ENCODE results near the gene CCDC182. TPM values are rescaled to one million over a fixed set of nuclear protein-coding genes. Genes with fewer than 3 reads are reported as not detected.
A peak's percentile ranks its signal among the peaks of the same experiment; 100 is the strongest.

CCDC182 gene
- total and polyA plus RNA-seq, 2 of the 13 experiments (the other 11 are each of a cell fraction or from before 2014, with no cell fraction given): not detected

- POLR2A ChIA-PET: interaction anchor here (0.9 kb wide), 1 partner anchor 10 kb away, joined by 3 read pairs; no protein-coding TSS in a partner anchor
- CTCF ChIA-PET (ENCODE audit: low intra/inter-chr PET ratio, low total read pairs): no interaction called here
- no peaks in the 10 kb centered on the region for H3K36me3 ChIP-seq (replicated peaks in 1 of 2; ENCODE audit: control insufficient read depth in 1 of 2, insufficient read depth in 2 of 2, low read length in 2 of 2)
- in situ Hi-C loops (cut with HindIII; ENCODE audit: extremely low pct_ligation_motif_present, low pct_unique_long_range_greater_than_20kb) (no loop called here), intact Hi-C loops (cut with micrococcal nuclease; ENCODE audit: unreplicated experiment) (no loop called here)
- H3K9me3 ChIP-seq (ENCODE audit: low read length): no peaks in the 10 kb centered on the region
- no peak overlapping the region for H3K4me3 ChIP-seq (replicated peaks in 1 of 3; ENCODE audit: insufficient read depth in 1 of 3, low read depth in 2 of 3, low read length in 3 of 3)
- WGBS (ENCODE audit: low lambda C conversion rate): 6% methylated on average over 6 of the region's 6 CpGs
- H3K79me2 ChIP-seq (ENCODE audit: insufficient read depth, low read length): no peaks in the 10 kb centered on the region
- H3K4me2 ChIP-seq (ENCODE audit: low read depth, low read length): no peak overlapping the region
- no peak overlapping the region for H3K9ac ChIP-seq (ENCODE audit: insufficient read depth, low read depth, low read length)
- no TSS peak for BruUV-seq (replicated peaks)
- H3K4me1 ChIP-seq (ENCODE audit: insufficient read depth, low read length): no peaks in the 10 kb centered on the region
- H3K27me3 ChIP-seq (ENCODE audit: control insufficient read depth in 1 of 2, insufficient read depth in 2 of 2, low read length in 2 of 2): peaks cover 0 to 27% of the 10 kb centered on the region in 2 experiments; a peak in 4 of 5 replicates
- TF ChIP-seq ZNF180 (CRISPR knock-in tag; IDR thresholded peaks at IDR 0.05; ENCODE audit: borderline replicate concordance, low read depth) (no peak), RORA (CRISPR knock-in tag; IDR thresholded peaks at IDR 0.05) (no peak)
- TF ChIP-seq, protein P1, sequence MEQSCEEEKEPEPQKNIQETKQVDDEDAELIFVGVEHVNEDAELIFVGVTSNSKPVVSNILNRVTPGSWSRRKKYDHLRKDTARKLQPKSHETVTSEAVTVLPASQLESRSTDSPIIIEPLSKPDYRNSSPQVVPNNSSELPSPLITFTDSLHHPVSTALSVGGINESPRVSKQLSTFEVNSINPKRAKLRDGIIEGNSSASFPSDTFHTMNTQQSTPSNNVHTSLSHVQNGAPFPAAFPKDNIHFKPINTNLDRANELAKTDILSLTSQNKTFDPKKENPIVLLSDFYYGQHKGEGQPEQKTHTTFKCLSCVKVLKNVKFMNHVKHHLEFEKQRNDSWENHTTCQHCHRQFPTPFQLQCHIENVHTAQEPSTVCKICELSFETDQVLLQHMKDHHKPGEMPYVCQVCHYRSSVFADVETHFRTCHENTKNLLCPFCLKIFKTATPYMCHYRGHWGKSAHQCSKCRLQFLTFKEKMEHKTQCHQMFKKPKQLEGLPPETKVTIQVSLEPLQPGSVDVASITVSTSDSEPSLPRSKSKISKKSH (CRISPR knock-in tag; IDR thresholded peaks at IDR 0.05; ENCODE audit: borderline replicate concordance): 0 out of 2 replicates have a peak, but pooled peaks have one; percentile 49
- H4K20me1 ChIP-seq (ENCODE audit: insufficient read depth, low read length): no peaks in the 10 kb centered on the region
- ATAC-seq: peak; percentile 72
- no peak for DNase-seq (ENCODE audit: low spot score)
- H3K27ac ChIP-seq (ENCODE audit: extremely low read length, insufficient read depth, low read length): no peak overlapping the region
- H2AFZ ChIP-seq (ENCODE audit: low read length): no peak overlapping the region
- FAIRE-seq: no peak
Observed at GRCh38 chr17:57707892-57708291, 37.2 kb downstream of the CCDC182 start.

DNA sequence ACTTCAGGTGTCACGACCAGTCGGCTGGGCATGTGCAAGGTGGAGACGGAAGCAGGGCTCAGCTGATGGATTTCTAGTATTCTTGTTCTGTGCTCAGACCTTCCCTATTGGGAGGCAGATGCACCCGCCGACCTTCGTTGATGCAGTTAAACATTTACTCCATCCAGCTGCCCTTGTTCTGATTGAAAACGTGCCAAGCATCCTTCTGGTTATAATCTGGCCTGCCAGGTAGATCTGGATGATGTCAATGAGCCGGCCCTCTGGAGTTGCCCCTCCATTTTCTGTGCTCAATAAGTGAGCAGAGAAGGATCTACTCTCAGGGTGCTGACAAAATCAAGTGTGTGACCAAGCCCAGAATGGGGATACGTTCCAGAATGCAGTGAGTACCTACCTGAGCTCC, 38.3 kb downstream of the CCDC182 start:
- DNase-seq (ENCODE audit: low spot score) (no peak), ATAC-seq (peak; percentile 44; the same call in 2 of the 3 replicates), FAIRE-seq (no peak)
- Histone ChIP-seq H3K9me3 (ENCODE audit: low read length) (no peaks in the 10 kb centered on the region), H3K27me3 (ENCODE audit: control insufficient read depth in 1 of 2, insufficient read depth in 2 of 2, low read length in 2 of 2) (peaks cover 0 to 27% of the 10 kb centered on the region in 2 experiments; a peak in 4 of 5 replicates), H3K27ac (ENCODE audit: extremely low read length, insufficient read depth, low read length) (no peak overlapping the region), H2AFZ (ENCODE audit: low read length) (no peak overlapping the region), H3K36me3 (replicated peaks in 1 of 2; ENCODE audit: control insufficient read depth in 1 of 2, insufficient read depth in 2 of 2, low read length in 2 of 2) (no peaks in the 10 kb centered on the region), H4K20me1 (ENCODE audit: insufficient read depth, low read length) (no peaks in the 10 kb centered on the region), H3K9ac (ENCODE audit: insufficient read depth, low read depth, low read length) (no peak overlapping the region), H3K4me2 (ENCODE audit: low read depth, low read length) (no peak overlapping the region), H3K79me2 (ENCODE audit: insufficient read depth, low read length) (no peaks in the 10 kb centered on the region), H3K4me1 (ENCODE audit: insufficient read depth, low read length) (no peaks in the 10 kb centered on the region), H3K4me3 (replicated peaks in 1 of 3; ENCODE audit: insufficient read depth in 1 of 3, low read depth in 2 of 3, low read length in 3 of 3) (no peak overlapping the region)
- ChIA-PET POLR2A (no interaction called here), CTCF (ENCODE audit: low intra/inter-chr PET ratio, low total read pairs) (no interaction called here)
- BruUV-seq (replicated peaks): no TSS peak
- intact Hi-C loops (cut with micrococcal nuclease; ENCODE audit: unreplicated experiment) (no loop called here), in situ Hi-C loops (cut with HindIII; ENCODE audit: extremely low pct_ligation_motif_present, low pct_unique_long_range_greater_than_20kb) (no loop called here)
- 5% methylated on average over 9 of the region's 9 CpGs for WGBS (ENCODE audit: low lambda C conversion rate)
- TF ChIP-seq GABPA (IDR thresholded peaks at IDR 0.05; ENCODE audit: low read depth, low read length): no peak
- TF ChIP-seq GABPA (CRISPR knock-in tag; IDR thresholded peaks at IDR 0.05; ENCODE audit: low read depth): no peak
- no peak for TF ChIP-seq ZNF317 (CRISPR knock-in tag; IDR thresholded peaks at IDR 0.05)
- TF ChIP-seq ZNF256 (CRISPR knock-in tag; conservative IDR thresholded peaks at IDR 0.05): no peak
- no peak for TF ChIP-seq EEA1 (CRISPR knock-in tag; IDR thresholded peaks at IDR 0.05; ENCODE audit: borderline replicate concordance)
- TF ChIP-seq, protein P2, sequence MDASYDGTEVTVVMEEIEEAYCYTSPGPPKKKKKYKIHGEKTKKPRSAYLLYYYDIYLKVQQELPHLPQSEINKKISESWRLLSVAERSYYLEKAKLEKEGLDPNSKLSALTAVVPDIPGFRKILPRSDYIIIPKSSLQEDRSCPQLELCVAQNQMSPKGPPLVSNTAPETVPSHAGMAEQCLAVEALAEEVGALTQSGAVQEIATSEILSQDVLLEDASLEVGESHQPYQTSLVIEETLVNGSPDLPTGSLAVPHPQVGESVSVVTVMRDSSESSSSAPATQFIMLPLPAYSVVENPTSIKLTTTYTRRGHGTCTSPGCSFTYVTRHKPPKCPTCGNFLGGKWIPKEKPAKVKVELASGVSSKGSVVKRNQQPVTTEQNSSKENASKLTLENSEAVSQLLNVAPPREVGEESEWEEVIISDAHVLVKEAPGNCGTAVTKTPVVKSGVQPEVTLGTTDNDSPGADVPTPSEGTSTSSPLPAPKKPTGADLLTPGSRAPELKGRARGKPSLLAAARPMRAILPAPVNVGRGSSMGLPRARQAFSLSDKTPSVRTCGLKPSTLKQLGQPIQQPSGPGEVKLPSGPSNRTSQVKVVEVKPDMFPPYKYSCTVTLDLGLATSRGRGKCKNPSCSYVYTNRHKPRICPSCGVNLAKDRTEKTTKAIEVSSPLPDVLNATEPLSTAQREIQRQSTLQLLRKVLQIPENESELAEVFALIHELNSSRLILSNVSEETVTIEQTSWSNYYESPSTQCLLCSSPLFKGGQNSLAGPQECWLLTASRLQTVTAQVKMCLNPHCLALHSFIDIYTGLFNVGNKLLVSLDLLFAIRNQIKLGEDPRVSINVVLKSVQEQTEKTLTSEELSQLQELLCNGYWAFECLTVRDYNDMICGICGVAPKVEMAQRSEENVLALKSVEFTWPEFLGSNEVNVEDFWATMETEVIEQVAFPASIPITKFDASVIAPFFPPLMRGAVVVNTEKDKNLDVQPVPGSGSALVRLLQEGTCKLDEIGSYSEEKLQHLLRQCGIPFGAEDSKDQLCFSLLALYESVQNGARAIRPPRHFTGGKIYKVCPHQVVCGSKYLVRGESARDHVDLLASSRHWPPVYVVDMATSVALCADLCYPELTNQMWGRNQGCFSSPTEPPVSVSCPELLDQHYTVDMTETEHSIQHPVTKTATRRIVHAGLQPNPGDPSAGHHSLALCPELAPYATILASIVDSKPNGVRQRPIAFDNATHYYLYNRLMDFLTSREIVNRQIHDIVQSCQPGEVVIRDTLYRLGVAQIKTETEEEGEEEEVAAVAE (CRISPR knock-in tag; IDR thresholded peaks at IDR 0.05; ENCODE audit: borderline replicate concordance): no peak
- no peak for TF ChIP-seq FOXA3 (CRISPR knock-in tag; IDR thresholded peaks at IDR 0.05)
- TF ChIP-seq MEF2D (CRISPR knock-in tag; IDR thresholded peaks at IDR 0.05): no peak

All from HepG2 (cell line).